ENCODE measurements around the gene TEK. TPM values are rescaled to one million over a fixed set of nuclear protein-coding genes. Genes with fewer than 3 reads are reported as not detected.

TEK gene
- total RNA-seq, 1 donor from 2014 or later: not detected

GRCh38 chr9:27176971-27177370 is 67.9 kb downstream of the TEK start:
- intact Hi-C loops (cut with micrococcal nuclease): no loop called here

DNA sequence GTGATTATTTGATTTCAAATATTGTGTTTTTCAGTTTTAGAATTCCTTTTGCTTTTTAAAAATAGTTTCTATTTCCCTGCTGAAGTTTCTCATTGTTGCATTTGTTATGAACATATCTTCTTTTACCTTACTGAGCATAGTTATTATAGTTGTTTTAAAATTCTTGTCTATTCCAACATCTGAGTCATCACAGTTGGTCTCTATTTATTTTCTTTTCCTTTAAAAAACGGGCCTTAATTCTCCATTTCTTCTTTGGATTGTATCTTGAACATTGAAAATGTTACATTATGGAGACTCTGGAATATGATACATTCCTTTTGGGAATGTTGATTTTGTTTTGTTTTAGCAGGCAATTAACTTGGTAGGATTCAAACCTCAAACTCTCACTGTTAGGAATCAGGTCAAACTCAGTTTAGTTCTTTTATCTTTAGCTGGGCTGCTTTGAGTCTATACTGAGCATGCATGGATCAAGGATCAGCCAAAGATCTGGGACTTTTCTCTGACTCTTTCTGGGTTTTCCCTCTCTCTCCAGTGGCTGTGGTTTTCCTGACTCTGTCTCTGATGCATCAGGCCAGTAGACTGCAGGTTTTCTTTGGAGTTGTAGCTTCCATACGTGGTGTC is 70.3 kb downstream of the TEK start:
- intact Hi-C loops (cut with micrococcal nuclease): no loop called here

DNA sequence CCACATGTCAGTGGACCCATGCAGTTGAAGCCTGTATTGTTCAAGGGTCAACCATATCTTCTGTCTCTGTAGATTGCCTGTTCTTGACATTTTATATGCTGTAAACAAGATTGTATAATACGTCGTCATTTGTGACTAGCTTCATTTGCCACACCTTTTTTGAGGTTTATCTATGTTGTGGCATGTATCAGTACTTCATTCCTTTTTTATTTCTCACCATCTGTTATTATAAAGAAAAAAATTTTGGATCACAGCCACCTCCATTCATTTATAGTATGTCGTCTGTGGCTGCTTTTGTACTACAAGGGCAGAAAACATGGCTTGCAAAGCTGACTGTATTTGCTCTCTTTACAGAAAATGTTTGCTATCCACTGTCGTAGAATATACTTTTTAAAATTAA is 72.4 kb downstream of the TEK start:
- intact Hi-C loops (cut with micrococcal nuclease): no loop called here

DNA sequence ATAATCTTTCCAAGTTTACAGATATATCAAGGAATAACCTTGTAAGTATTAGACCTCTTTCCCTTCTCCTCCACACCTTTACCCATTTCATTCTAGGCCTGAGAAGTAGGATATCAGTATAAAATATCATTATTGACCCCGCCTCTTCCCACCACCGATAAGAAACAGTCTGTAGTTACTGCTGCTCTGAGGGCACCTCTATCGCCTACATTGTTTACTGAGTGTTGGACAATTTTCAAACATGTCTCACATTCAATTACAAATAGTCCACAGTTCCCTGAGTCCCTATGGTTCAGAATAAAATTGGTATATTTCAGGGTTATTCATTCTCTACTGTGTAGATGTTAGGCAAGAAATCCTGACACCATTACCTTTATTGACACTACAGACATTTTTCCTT is 73.4 kb downstream of the TEK start:
- intact Hi-C loops (cut with micrococcal nuclease): no loop called here

DNA sequence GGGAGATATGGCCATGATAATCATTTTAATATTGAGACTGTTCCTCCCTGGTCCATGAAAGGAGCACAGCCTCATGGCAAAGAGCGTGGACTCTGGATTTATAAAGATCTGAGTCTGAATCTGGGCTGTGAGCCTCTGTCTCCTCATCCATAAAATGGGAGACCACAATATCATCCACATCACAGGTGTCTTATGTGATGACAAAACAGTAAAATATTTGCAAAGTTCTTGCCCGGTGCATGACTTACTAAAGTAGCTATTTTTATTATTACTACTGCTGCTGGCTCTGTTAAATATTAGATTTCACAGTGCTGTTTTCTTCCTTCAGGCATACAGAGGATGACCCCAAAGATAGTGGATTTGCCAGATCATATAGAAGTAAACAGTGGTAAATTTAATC is 74.1 kb downstream of the TEK start:
- intact Hi-C loops (cut with micrococcal nuclease): no loop called here

DNA sequence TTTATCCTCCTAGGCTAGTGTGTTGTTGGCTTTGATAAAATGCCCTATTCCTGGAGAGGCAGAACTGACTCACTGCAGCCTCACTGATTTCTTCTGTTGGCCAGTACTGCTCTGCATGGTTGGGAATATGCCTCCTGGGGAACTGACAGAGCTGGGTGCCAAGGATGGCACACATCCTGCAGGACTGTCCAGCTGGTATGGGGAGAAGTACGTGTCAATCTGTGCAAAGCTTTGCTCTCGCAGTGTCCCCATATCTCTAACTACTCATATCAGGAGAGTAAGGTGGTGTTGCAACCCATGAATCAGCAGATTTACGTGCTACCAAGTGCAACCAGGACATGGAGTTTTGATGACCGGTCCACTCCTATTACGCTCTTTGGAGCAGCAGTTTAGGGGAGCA is 74.7 kb downstream of the TEK start:
- intact Hi-C loops (cut with micrococcal nuclease): no loop called here

GRCh38 chr9:27184556-27185351 is 75.7 kb downstream of the TEK start:
- intact Hi-C loops (cut with micrococcal nuclease): no loop called here

- intact Hi-C loops (cut with micrococcal nuclease): no loop called here
Observed at GRCh38 chr9:27188426-27188825, 79.4 kb downstream of the TEK start.

- intact Hi-C loops (cut with micrococcal nuclease): no loop called here
Observed at GRCh38 chr9:27189426-27189825, 80.4 kb downstream of the TEK start.

DNA sequence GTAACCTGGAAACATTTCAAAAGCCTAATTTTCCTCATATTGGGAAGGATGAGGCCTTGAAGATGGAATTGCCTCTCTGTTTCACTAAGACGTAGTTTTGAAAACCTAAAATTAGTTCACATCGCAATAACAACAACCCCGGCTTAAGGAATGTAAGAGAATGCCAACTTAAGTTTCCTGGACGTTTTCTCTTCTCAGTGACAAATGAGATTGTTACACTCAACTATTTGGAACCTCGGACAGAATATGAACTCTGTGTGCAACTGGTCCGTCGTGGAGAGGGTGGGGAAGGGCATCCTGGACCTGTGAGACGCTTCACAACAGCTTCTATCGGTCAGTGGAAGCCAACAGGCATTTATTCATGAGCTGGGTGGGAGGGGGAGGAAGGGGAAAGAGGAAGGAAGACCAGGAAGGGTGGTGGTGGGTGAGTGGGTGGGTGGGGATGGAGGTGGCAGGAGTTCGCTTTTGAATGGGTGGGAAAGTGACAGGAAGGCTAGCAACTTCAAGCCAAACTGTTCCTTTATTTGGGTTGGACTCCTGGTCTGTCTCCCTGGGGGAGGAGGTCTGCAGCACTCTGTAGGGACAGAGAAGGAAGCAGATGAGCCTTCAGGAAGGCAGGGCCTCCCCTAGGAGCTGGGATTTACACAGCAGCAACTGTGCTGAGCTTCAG is 83.4 kb downstream of the TEK start:
- intact Hi-C loops (cut with micrococcal nuclease): no loop called here

DNA sequence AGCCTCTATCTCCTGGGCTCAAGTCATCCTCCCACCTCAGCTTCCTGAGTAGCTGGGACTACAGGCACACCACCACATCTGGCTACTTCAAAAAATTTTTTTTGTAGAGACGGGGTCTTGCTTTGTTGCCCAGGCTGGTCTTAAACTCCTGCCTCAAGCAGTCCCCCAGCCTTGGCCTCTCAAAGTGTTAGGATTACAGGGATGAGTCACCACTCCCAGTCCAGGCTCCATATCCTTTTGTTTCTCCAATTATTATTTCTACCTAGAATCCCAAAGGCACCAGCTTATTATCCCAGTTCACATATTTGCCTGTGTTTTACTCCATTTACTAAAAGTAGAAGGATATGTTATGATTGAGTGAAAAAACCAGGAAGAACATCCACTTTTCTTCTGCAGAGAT is 84.9 kb downstream of the TEK start:
- intact Hi-C loops (cut with micrococcal nuclease): no loop called here

- intact Hi-C loops (cut with micrococcal nuclease): no loop called here
Observed at GRCh38 chr9:27194401-27195091, 85.5 kb downstream of the TEK start.

DNA sequence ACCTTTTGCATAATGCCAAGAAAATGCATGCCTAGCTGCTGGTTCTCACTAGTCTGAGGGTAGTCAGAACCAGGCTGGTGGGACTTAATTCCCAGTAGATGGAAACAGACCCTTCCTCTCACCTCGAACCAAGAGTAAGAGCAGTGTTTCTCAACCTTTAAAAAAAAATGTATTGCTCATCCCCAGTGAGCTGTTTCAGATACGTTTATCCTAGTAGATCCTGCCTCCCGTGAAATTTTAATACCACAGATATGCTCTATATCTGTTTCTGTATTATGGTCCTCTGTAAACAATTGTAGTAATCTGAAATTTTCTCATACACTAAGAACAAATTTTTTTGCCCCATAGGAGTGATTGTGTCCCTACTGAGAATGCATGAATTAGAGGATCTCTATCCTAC is 86.2 kb downstream of the TEK start:
- intact Hi-C loops (cut with micrococcal nuclease): no loop called here

DNA sequence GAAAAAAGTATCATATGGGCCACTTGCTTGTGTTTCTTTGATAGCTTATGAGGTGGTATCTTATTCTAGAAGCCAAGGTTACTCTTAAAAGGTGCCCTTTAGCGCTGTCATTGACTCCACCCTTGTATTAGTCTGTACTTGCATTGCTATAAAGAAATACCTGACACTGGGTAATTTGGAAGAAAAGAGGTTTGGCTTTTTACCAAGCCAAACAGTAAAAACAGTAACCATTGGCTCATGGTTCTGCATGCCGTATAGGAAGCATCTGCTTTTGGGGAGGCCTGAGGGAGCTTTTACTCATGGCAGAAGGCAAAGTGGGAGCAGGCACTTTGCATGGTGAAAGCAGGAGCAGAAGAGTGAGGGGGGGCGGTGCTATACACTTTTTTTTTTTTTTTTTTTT is 87.4 kb downstream of the TEK start:
- intact Hi-C loops (cut with micrococcal nuclease): no loop called here

DNA sequence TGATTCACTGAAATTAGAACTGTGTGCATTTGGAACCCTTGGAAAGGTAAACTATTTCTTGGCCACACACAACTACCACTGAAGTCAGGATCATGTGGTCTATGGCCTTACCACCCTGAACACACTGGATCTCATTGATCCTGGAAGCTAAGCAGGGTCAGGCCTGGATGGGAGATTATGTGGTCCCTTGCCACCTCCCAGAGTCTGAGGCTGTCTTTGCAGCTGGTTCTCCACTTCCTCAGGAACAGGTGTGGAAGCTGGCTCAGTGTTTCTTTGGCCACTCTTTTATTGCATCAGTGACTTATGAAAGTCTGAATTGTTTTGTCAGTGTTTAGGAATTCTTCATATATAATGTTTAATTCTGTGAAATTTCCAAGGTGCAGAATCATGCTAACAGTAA is 89.2 kb downstream of the TEK start:
- intact Hi-C loops (cut with micrococcal nuclease): no loop called here

- intact Hi-C loops (cut with micrococcal nuclease): no loop called here
Observed at GRCh38 chr9:27202056-27202455, 93.0 kb downstream of the TEK start.

DNA sequence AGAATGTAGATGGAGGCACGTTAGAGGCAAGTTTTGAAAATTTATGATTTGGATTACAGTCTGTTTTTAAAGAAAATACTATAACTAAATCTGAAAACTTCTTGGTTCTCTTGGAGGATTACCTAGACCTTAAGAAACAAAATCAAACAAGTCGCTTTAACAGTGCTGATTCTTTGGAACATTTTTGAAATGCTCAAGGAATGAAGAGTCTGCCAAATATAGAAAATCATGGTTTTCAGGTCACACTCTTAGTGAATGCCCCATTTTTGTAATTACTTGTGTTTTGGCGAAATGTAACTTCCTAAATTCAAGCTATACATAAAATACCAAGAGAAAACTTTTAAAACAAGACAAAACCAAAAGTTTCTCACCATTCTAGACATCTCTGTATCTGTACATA is 94.8 kb downstream of the TEK start:
- intact Hi-C loops (cut with micrococcal nuclease): no loop called here

GRCh38 chr9:27204578-27204977 is 95.6 kb downstream of the TEK start:
- intact Hi-C loops (cut with micrococcal nuclease): no loop called here

GRCh38 chr9:27205198-27205597 is 96.2 kb downstream of the TEK start:
- intact Hi-C loops (cut with micrococcal nuclease): no loop called here

GRCh38 chr9:27206041-27206440 is 97.0 kb downstream of the TEK start:
- intact Hi-C loops (cut with micrococcal nuclease): no loop called here

- intact Hi-C loops (cut with micrococcal nuclease): no loop called here
Observed at GRCh38 chr9:27209034-27209433, 100.0 kb downstream of the TEK start.

DNA sequence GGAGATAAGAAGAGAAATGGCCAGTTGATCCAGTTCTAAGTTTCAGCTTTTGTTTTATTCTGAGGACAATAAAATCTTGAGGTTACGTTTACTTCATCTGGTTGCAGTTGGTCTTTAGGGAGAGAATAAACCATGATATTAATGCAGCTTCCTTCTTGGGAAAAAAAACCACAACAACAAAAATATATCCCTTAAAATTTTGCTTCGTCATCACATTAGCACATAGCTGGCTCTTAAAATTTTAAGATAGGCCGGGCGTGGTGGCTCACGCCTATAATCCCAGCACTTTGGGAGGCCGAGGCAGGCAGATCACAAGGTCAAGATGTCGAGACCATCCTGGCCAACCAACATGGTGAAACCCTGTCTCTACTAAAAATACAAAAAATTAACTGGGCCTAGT is 101.6 kb downstream of the TEK start:
- intact Hi-C loops (cut with micrococcal nuclease): no loop called here

Measured in T-helper 1 cell treated with Interleukin-12 subunit alpha and Interleukin-12 subunit beta and Interleukin-4 antibody, amounts not matched to agents 30 ng/mL and 1 ng/mL, for 36 hours (primary cell).